ENCODE measurements around the gene ACBD5.
"Not testable (repeated sequence)": the region's sequence is repeated elsewhere in the genome, so short reads cannot be mapped to it uniquely, and the experiment has no call there.

ACBD5 gene, protein sequence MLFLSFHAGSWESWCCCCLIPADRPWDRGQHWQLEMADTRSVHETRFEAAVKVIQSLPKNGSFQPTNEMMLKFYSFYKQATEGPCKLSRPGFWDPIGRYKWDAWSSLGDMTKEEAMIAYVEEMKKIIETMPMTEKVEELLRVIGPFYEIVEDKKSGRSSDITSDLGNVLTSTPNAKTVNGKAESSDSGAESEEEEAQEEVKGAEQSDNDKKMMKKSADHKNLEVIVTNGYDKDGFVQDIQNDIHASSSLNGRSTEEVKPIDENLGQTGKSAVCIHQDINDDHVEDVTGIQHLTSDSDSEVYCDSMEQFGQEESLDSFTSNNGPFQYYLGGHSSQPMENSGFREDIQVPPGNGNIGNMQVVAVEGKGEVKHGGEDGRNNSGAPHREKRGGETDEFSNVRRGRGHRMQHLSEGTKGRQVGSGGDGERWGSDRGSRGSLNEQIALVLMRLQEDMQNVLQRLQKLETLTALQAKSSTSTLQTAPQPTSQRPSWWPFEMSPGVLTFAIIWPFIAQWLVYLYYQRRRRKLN

GRCh38 chr10:27240212-27241009 is at the start of gene ACBD5:
TSS of gene ACBD5 (minus strand) at chr10:27240797. CDS start at chr10:27240688, 109 bp downstream.
- DNase-seq (ENCODE audit: low spot score): peak; percentile 96
- TF ChIP-seq, protein P1, sequence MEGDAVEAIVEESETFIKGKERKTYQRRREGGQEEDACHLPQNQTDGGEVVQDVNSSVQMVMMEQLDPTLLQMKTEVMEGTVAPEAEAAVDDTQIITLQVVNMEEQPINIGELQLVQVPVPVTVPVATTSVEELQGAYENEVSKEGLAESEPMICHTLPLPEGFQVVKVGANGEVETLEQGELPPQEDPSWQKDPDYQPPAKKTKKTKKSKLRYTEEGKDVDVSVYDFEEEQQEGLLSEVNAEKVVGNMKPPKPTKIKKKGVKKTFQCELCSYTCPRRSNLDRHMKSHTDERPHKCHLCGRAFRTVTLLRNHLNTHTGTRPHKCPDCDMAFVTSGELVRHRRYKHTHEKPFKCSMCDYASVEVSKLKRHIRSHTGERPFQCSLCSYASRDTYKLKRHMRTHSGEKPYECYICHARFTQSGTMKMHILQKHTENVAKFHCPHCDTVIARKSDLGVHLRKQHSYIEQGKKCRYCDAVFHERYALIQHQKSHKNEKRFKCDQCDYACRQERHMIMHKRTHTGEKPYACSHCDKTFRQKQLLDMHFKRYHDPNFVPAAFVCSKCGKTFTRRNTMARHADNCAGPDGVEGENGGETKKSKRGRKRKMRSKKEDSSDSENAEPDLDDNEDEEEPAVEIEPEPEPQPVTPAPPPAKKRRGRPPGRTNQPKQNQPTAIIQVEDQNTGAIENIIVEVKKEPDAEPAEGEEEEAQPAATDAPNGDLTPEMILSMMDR (IDR thresholded peaks at IDR 0.05): no peak
- H3K27ac ChIP-seq: peak within 1 kb of the TSS; percentile 98 to 99

DNA sequence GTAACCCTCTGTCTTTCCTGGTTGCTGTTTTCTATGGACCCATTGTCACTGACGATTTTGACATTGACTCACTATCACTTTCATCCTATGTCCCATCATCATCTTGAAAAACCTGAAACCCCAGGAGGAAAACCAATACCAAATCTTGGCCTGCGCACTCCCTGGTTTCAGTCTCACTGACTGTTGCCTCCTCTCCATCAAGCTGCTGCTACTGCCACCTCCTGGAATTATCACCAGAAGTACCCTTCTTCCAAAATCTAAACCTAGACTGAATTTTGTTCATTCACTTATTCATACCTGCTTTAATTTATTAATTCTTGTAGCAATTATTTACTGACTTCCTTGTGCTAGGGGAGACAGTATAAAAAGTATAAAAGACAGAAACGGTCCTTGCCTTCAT is 44.5 kb upstream of the ACBD5 start:
- TF ChIP-seq, protein P1 (IDR thresholded peaks at IDR 0.05): no peak
- Histone ChIP-seq H3K27ac (no peak overlapping the region), H3K4me3 (no peak overlapping the region)
- DNase-seq (ENCODE audit: low spot score): no peak

More at GRCh38 chr10:27240212-27241009, at the start of gene ACBD5:
- peak within 1 kb of the TSS; percentile 86 for H3K4me3 ChIP-seq

- H3K27ac ChIP-seq: no peak overlapping the region
- TF ChIP-seq, protein P1 (IDR thresholded peaks at IDR 0.05): no peak
- no peak for DNase-seq (ENCODE audit: low spot score)
- no peak overlapping the region for H3K4me3 ChIP-seq
These were observed 36.0 kb upstream of the ACBD5 start for GRCh38 chr10:27276581-27276980.

- not testable (repeated sequence) for DNase-seq (ENCODE audit: low spot score); H3K27ac ChIP-seq; H3K4me3 ChIP-seq
These were observed 25.4 kb upstream of the ACBD5 start for GRCh38 chr10:27266025-27266424.

- not testable (repeated sequence) for H3K27ac ChIP-seq, H3K4me3 ChIP-seq
These were observed 22.2 kb upstream of the ACBD5 start for GRCh38 chr10:27262788-27263187.

DNA sequence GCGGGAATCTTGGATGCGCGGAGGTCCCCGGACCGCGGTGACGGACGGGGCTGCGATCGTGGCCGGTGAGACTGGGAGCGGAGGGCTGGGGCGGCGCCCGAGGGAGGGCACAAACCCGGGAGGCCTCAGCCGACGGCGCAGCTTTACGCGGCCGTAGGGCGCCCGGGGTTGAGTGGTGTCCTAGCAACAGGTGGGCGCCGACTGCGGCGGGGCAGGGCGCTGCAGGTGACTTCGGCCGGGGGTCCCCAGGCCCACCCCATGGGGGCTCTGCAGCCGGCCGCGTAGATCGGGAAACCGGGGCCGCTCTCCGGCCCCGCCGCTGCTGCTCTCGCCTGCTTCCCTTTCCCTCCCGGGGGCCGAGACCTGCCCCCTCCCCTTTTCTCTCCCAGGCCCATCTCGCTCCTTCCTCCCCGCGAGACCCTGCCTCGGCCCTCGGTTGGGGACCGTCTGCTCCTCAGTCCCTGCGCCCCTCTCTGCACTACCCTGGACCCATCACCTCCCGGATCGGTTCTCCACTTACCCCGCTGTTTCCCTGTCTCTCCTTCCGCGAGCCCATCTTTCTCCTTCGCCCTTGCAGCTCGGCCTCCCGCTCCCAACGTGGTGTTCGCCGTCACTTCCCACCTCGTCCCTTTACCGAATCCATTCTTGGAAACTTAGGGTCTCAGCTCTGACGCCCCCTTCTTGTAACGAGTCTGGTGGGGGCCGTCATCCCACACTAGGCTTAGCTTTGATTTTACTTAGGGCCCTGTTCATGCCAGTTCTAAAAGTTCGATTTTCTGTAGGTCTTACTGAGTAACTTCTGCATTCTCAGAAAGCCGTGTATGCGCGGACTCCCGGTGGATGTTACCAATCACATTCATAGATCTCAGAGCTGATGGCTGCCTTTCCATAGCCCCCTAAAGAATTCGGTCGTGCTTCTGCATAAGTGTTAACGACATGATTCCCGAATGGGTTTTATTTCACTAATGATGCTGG is 18.5 kb upstream of the ACBD5 start:
- DNase-seq (ENCODE audit: low spot score): no peak
- TF ChIP-seq, protein P1 (IDR thresholded peaks at IDR 0.05): no peak
- Histone ChIP-seq H3K4me3 (peak overlapping the region; percentile 78), H3K27ac (no peak overlapping the region)

More at GRCh38 chr10:27262788-27263187, 22.2 kb upstream of the ACBD5 start:
- not testable (repeated sequence) for DNase-seq (ENCODE audit: low spot score)

- no peak overlapping the region for H3K27ac ChIP-seq
- DNase-seq (ENCODE audit: low spot score): no peak
- peak overlapping the region; percentile 78 for H3K4me3 ChIP-seq
- TF ChIP-seq, protein P1 (IDR thresholded peaks at IDR 0.05): no peak
These were observed 17.9 kb upstream of the ACBD5 start for GRCh38 chr10:27258492-27258837.

Measured in coronary artery (tissue), 2 donors.